HL-60/S4 treated with retinoic acid at 250 ng/mL for 4 days and 3 days (cell line): ENCODE measurements around the gene RTN4IP1.
"Not testable (repeated sequence)": the region's sequence is repeated elsewhere in the genome, so short reads cannot be mapped to it uniquely, and the experiment has no call there.

Source experiments
- in situ Hi-C: fragments of 300-500 bp; cut with MboI; formaldehyde crosslinking; loops from 2 replicates; pipeline ENCODE4 v1.7.0; 2022; ENCODE audit warnings: low sequenced_read_pairs

The RTN4IP1 gene

GRCh38 chr6:106549521-106549920 is 79.8 kb downstream of the RTN4IP1 start:
- in situ Hi-C loops, result no loop called here

- in situ Hi-C loops, result not testable (repeated sequence)
Measured at GRCh38 chr6:106548926-106549455, 80.3 kb downstream of the RTN4IP1 start.

GRCh38 chr6:106547601-106548453 is 81.5 kb downstream of the RTN4IP1 start:
- in situ Hi-C loops, result no loop called here

- in situ Hi-C loops, result no loop called here
Measured at GRCh38 chr6:106546691-106547414, 82.4 kb downstream of the RTN4IP1 start.

- in situ Hi-C loops, result no loop called here
Measured at GRCh38 chr6:106546261-106546690, 83.0 kb downstream of the RTN4IP1 start.

- in situ Hi-C loops, result no loop called here
Measured at GRCh38 chr6:106540907-106541306, 88.4 kb downstream of the RTN4IP1 start.

GRCh38 chr6:106540432-106540831 is 88.9 kb downstream of the RTN4IP1 start:
- in situ Hi-C loops, result no loop called here

GRCh38 chr6:106539936-106540335 is 89.4 kb downstream of the RTN4IP1 start:
- in situ Hi-C loops, result no loop called here

- in situ Hi-C loops, result no loop called here
Measured at GRCh38 chr6:106538145-106538544, 91.2 kb downstream of the RTN4IP1 start.

- in situ Hi-C loops, result no loop called here
Measured at GRCh38 chr6:106537662-106538061, 91.6 kb downstream of the RTN4IP1 start.

- in situ Hi-C loops, result no loop called here
Measured at GRCh38 chr6:106536851-106537250, 92.4 kb downstream of the RTN4IP1 start.

- in situ Hi-C loops, result no loop called here
Measured at GRCh38 chr6:106536357-106536756, 92.9 kb downstream of the RTN4IP1 start.

GRCh38 chr6:106535012-106535411 is 94.3 kb downstream of the RTN4IP1 start:
- in situ Hi-C loops, result no loop called here

GRCh38 chr6:106534564-106534982 is 94.7 kb downstream of the RTN4IP1 start:
- in situ Hi-C loops, result no loop called here

GRCh38 chr6:106534004-106534403 is 95.3 kb downstream of the RTN4IP1 start:
- in situ Hi-C loops, result no loop called here

- in situ Hi-C loops, result no loop called here
Measured at GRCh38 chr6:106533054-106533453, 96.2 kb downstream of the RTN4IP1 start.

GRCh38 chr6:106530502-106530901 is 98.8 kb downstream of the RTN4IP1 start:
- in situ Hi-C loops, result no loop called here

- in situ Hi-C loops, result no loop called here
Measured at GRCh38 chr6:106530026-106530425, 99.3 kb downstream of the RTN4IP1 start.

GRCh38 chr6:106529438-106529837 is 99.9 kb downstream of the RTN4IP1 start:
- in situ Hi-C loops, result no loop called here

GRCh38 chr6:106528521-106528920 is 100.8 kb downstream of the RTN4IP1 start:
- in situ Hi-C loops, result no loop called here

GRCh38 chr6:106527979-106528378 is 101.3 kb downstream of the RTN4IP1 start:
- in situ Hi-C loops, result no loop called here

GRCh38 chr6:106527117-106527516 is 102.2 kb downstream of the RTN4IP1 start:
- in situ Hi-C loops, result no loop called here
